ENCODE results near the gene PARD3B. TPM values are rescaled to one million over a fixed set of nuclear protein-coding genes. Genes with fewer than 3 reads are reported as not detected.

PARD3B gene
- total and polyA plus RNA-seq, 2 donors from 2014 or later, result 5.3 to 29.6 TPM

DNA sequence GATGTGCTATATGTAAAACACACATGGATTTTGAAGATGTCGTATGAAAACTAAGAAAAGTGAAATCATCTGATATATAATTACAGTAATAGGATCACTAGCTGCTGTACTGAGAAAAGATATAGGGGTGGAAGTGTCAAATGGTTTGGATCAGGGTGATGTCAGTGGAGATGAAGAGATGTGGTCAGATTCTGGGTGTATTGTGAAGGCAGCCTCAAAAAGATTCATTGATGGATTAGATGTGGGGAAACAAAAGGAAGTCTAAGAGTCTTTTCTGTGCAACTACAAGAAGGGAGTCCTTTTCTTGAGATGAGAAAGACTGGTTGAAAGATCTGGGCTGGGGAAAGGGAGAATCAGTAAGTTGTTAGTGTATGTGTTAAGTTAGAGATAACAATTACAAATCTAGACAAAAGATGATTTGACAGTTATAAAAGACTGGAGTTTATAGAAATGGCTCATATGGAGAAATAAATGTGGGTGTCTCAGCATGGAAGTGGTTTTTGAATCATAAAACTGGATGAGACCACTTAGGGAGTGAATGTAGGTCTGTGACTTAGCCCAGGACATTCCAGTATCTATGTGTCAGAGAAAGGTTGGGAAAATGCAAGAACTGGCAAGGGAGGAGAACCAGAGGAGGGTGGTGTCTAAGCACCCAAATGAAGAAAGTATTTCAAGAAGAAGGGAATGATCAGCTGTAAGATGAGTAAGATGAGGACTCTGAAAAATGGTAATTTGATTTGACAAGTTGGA, 347.4 kb downstream of the PARD3B start:
- no peak for TF ChIP-seq CTCF (IDR thresholded peaks at IDR 0.05; ENCODE audit: borderline replicate concordance, extremely low read depth, insufficient read depth)
- Histone ChIP-seq H3K27me3 (ENCODE audit: control insufficient read depth, insufficient read depth, low read length) (no peaks in the 10 kb centered on the region), H3K36me3 (ENCODE audit: control insufficient read depth in 2 of 3, insufficient read depth in 3 of 3, low read length in 3 of 3) (no peaks in the 10 kb centered on the region), H3K4me1 (ENCODE audit: control insufficient read depth in 2 of 3, insufficient read depth in 2 of 3, low read depth in 1 of 3, low read length in 3 of 3) (no peaks in the 10 kb centered on the region), H3K4me3 (ENCODE audit: low read length in 3 of 3) (no peak overlapping the region), H3K9me3 (ENCODE audit: control insufficient read depth in 2 of 3, insufficient read depth in 1 of 3, low read length in 3 of 3) (no peaks in the 10 kb centered on the region), H3K9ac (ENCODE audit: low read length in 3 of 3) (no peak overlapping the region), H3K27ac (ENCODE audit: low read depth in 2 of 2, low read length in 2 of 2) (no peak overlapping the region)
- DNase-seq (no peak), FAIRE-seq (no peak)
- intact Hi-C loops (cut with DNase I), result no loop called here

GRCh38 chr2:204896146-204896545, 350.9 kb downstream of the PARD3B start:
- Histone ChIP-seq H3K27ac (ENCODE audit: low read depth in 2 of 2, low read length in 2 of 2) (no peak overlapping the region), H3K9ac (ENCODE audit: low read length in 3 of 3) (no peak overlapping the region), H3K36me3 (ENCODE audit: control insufficient read depth in 2 of 3, insufficient read depth in 3 of 3, low read length in 3 of 3) (no peaks in the 10 kb centered on the region), H3K27me3 (ENCODE audit: control insufficient read depth, insufficient read depth, low read length) (no peaks in the 10 kb centered on the region), H3K4me1 (ENCODE audit: control insufficient read depth in 2 of 3, insufficient read depth in 2 of 3, low read depth in 1 of 3, low read length in 3 of 3) (no peaks in the 10 kb centered on the region), H3K9me3 (ENCODE audit: control insufficient read depth in 2 of 3, insufficient read depth in 1 of 3, low read length in 3 of 3) (no peaks in the 10 kb centered on the region), H3K4me3 (ENCODE audit: low read length in 3 of 3) (no peak overlapping the region)
- intact Hi-C loops (cut with DNase I), result no loop called here
- no peak for DNase-seq
- FAIRE-seq, result no peak
- TF ChIP-seq CTCF (IDR thresholded peaks at IDR 0.05; ENCODE audit: borderline replicate concordance, extremely low read depth, insufficient read depth), result no peak

DNA sequence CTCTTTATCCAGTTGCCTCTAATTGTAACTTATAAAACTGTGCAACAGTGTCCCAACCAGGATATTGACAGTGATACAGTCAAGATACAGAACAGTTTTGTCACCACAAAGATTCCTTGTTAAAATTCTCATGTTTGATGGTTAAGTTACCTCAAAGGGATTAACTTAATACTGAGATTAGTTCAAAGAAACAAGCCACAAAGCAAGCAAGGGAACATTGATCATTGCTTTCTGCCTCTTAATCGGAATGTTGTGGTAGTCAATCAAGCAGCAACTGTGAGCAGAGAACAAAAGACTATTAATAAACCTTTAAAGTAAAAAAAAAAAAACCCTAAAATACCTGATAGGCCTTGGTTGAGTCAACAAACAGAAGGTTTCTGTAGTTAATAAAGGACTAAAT, 352.3 kb downstream of the PARD3B start:
- Histone ChIP-seq H3K9me3 (ENCODE audit: control insufficient read depth in 2 of 3, insufficient read depth in 1 of 3, low read length in 3 of 3) (no peaks in the 10 kb centered on the region), H3K9ac (ENCODE audit: low read length in 3 of 3) (no peak overlapping the region), H3K27ac (ENCODE audit: low read depth in 2 of 2, low read length in 2 of 2) (no peak overlapping the region), H3K27me3 (ENCODE audit: control insufficient read depth, insufficient read depth, low read length) (no peaks in the 10 kb centered on the region), H3K4me3 (ENCODE audit: low read length in 3 of 3) (no peak overlapping the region), H3K4me1 (ENCODE audit: control insufficient read depth in 2 of 3, insufficient read depth in 2 of 3, low read depth in 1 of 3, low read length in 3 of 3) (no peaks in the 10 kb centered on the region), H3K36me3 (ENCODE audit: control insufficient read depth in 2 of 3, insufficient read depth in 3 of 3, low read length in 3 of 3) (no peaks in the 10 kb centered on the region)
- TF ChIP-seq CTCF (IDR thresholded peaks at IDR 0.05; ENCODE audit: borderline replicate concordance, extremely low read depth, insufficient read depth), result no peak
- FAIRE-seq (no peak), DNase-seq (no peak)
- intact Hi-C loops (cut with DNase I), result no loop called here
